Stomach (tissue), 9 donors: ENCODE results near the gene MAP6D1. TPM values are rescaled to one million over a fixed set of nuclear protein-coding genes. Genes with fewer than 3 reads are reported as not detected.

Source experiments
- DNase-seq, 2 donors: peaks; one replicate each; pipeline versions ENCODE4 v3.0.0 to v3.0.0-alpha.2; 2013 to 2019
- H3K27ac ChIP-seq, 5 donors: fragments of 200-600 bp in 4 of 5; sonication (generic) in 4 of 5; one replicate each; pipeline ENCODE4 v1.5.1; 2013 to 2019; ENCODE audit warnings: mild to moderate bottlenecking in 1 of 5, moderate library complexity in 1 of 5
- H3K27me3 ChIP-seq, 3 donors: fragments of 200-600 bp; sonication (generic); one replicate each; pipeline ENCODE4 v1.5.1; 2017 to 2019; ENCODE audit warnings: mixed run types in 1 of 3
- H3K36me3 ChIP-seq, 4 donors: fragments of 200-600 bp; sonication (generic); 1 replicate in 3 of 4; 2 replicates in 1 of 4; pipeline ENCODE4 v1.5.1; 2016 to 2019
- H3K4me1 ChIP-seq, 4 donors: fragments of 200-600 bp; sonication (generic); one replicate each; pipeline ENCODE4 v1.5.1; 2016 to 2019
- H3K4me3 ChIP-seq, 4 donors: fragments of 200-600 bp; sonication (generic) in 3 of 4; one replicate each; pipeline ENCODE4 v1.5.1; 2016 to 2019; ENCODE audit warnings: mild to moderate bottlenecking in 1 of 4
- H3K9me3 ChIP-seq, 4 donors: fragments of 200-600 bp; sonication (generic); one replicate each; pipeline ENCODE4 v1.5.1; 2016 to 2019
- CTCF ChIP-seq, 7 experiments: fragments of 450-650 bp in 4 of 7; fragments of 200-600 bp in 3 of 7; sonication (generic) in 3 of 7; IDR thresholded peaks; one replicate each; pipeline ENCODE4 v1.5.1; 2016 to 2019; ENCODE audit warnings: antibody characterized with exemption in 7 of 7, control low read depth in 2 of 7, mild to moderate bottlenecking in 1 of 7
- EP300 ChIP-seq: sonication (generic); formaldehyde crosslinking; IDR thresholded peaks from one replicate; pipeline ENCODE4 v1.6.1; 2017; ENCODE audit warnings: antibody characterized with exemption
- POLR2A ChIP-seq, 4 donors: fragments of 450-650 bp; IDR thresholded peaks; one replicate each; pipeline ENCODE4 v1.6.1; 2016; ENCODE audit warnings: antibody characterized with exemption in 4 of 4, control low read depth in 2 of 4, mild to moderate bottlenecking in 1 of 4, moderate library complexity in 1 of 4
- POLR2AphosphoS5 ChIP-seq, 3 donors: sonication (generic); formaldehyde crosslinking; IDR thresholded peaks; one replicate each; pipeline ENCODE4 v1.6.1; 2016; ENCODE audit warnings: antibody characterized with exemption in 3 of 3
- WGBS, 5 donors: extraction: QIAGEN DNeasy Blood & Tissue Kit in 3 of 5; methylation state at CpG; one replicate each; pipeline versions ENCODE4 v1.1.5 to v1.1.7; 2013 to 2018; 5-methylcytosine and 5-hydroxymethylcytosine counted together
- intact Hi-C: fragments of 100-400 bp; cut with DNase I; formaldehyde crosslinking; loops from one replicate; pipeline ENCODE4 v1.15.1; 2023; ENCODE audit warnings: low total_unique reads
- polyA plus RNA-seq, 3 donors: library from polyadenylated mRNA; stranded (reverse); fragments of 200-250 nt; gene quantifications; one replicate each; pipeline ENCODE4 v1.2.3, GENCODE V29; 2013
- total RNA-seq, 5 donors: library from RNA; depleted of rRNA; stranded (reverse); fragments of >200 nt; gene quantifications; one replicate each; pipeline versions ENCODE4 v1.1.0 to v1.2.3, GENCODE V29; 2014 to 2016
- donor health status: healthy with polysubstance abuse.
- donor health status: Bipolar disorder and iron deficiency.
- donor health status: healthy.

MAP6D1 gene
- total and polyA plus RNA-seq, 8 donors, result 0.25 to 1.0 (median 0.58) TPM; not detected in 5

GRCh38 chr3:183845608-183846288, 20.4 kb upstream of the MAP6D1 start:
- no peaks in the 10 kb centered on the region for H3K9me3 ChIP-seq
- no peak overlapping the region for H3K27ac ChIP-seq
- no peak overlapping the region for H3K4me3 ChIP-seq
- DNase-seq, result no peak
- intact Hi-C loops, result no loop called here
- no peaks in the 10 kb centered on the region for H3K27me3 ChIP-seq
- H3K36me3 ChIP-seq, result peaks cover 31 to 90% (median 88%) of the 10 kb centered on the region in 4 donors
- TF ChIP-seq POLR2A (IDR thresholded peaks at IDR 0.05) (no peak), EP300 (no peak), POLR2AphosphoS5 (IDR thresholded peaks at IDR 0.05) (no peak), CTCF (IDR thresholded peaks at IDR 0.05) (no peak)
- 86 to 91% (median 89%) methylated on average over 13 of the region's 13 CpGs for WGBS, 5 donors
- no peaks in the 10 kb centered on the region for H3K4me1 ChIP-seq

- Histone ChIP-seq H3K27me3 (no peaks in the 10 kb centered on the region), H3K9me3 (no peaks in the 10 kb centered on the region), H3K4me3 (no peak overlapping the region), H3K36me3 (peaks cover 29 to 93% (median 90%) of the 10 kb centered on the region in 4 donors), H3K27ac (no peak overlapping the region), H3K4me1 (no peaks in the 10 kb centered on the region)
- TF ChIP-seq EP300 (no peak), POLR2AphosphoS5 (IDR thresholded peaks at IDR 0.05) (no peak), POLR2A (IDR thresholded peaks at IDR 0.05) (no peak), CTCF (IDR thresholded peaks at IDR 0.05) (no peak)
- intact Hi-C loops, result no loop called here
- no peak for DNase-seq
- WGBS, 5 donors, result 86 to 96% (median 90%) methylated on average over 4 of the region's 4 CpGs
Observed at GRCh38 chr3:183845090-183845489, 19.7 kb upstream of the MAP6D1 start.

- Histone ChIP-seq H3K9me3 (no peaks in the 10 kb centered on the region), H3K27ac (no peak overlapping the region), H3K4me3 (no peak overlapping the region), H3K27me3 (no peaks in the 10 kb centered on the region), H3K4me1 (no peaks in the 10 kb centered on the region), H3K36me3 (peaks cover 33 to 94% (median 92%) of the 10 kb centered on the region in 4 donors)
- TF ChIP-seq EP300, result no peak
- TF ChIP-seq CTCF (IDR thresholded peaks at IDR 0.05), result no peak
- no peak for TF ChIP-seq POLR2A (IDR thresholded peaks at IDR 0.05)
- TF ChIP-seq POLR2AphosphoS5 (IDR thresholded peaks at IDR 0.05), result no peak
- intact Hi-C loops, result no loop called here
- 87 to 94% (median 89%) methylated on average over 2 of the region's 2 CpGs for whole genome bisulfite sequencing, 5 donors
- peak in 1 of 2 donors; percentile 20 for DNase-seq
Observed at GRCh38 chr3:183844606-183845005, 19.2 kb upstream of the MAP6D1 start.

GRCh38 chr3:183839751-183840150, 14.4 kb upstream of the MAP6D1 start:
- peaks cover 32 to 97% (median 94%) of the 10 kb centered on the region in 4 donors for H3K36me3 ChIP-seq
- no peaks in the 10 kb centered on the region for H3K27me3 ChIP-seq
- H3K4me1 ChIP-seq, result no peaks in the 10 kb centered on the region
- DNase-seq, result no peak
- H3K27ac ChIP-seq, result no peak overlapping the region
- 95 to 98% (median 97%) methylated on average over 4 of the region's 4 CpGs for WGBS, 5 donors
- H3K4me3 ChIP-seq, result no peak overlapping the region
- TF ChIP-seq EP300 (no peak), CTCF (IDR thresholded peaks at IDR 0.05) (no peak), POLR2AphosphoS5 (IDR thresholded peaks at IDR 0.05) (no peak), POLR2A (IDR thresholded peaks at IDR 0.05) (no peak)
- no peaks in the 10 kb centered on the region for H3K9me3 ChIP-seq
- intact Hi-C loops, result no loop called here
